ENCODE data around the gene PF4V1. TPM values are rescaled to one million over a fixed set of nuclear protein-coding genes. Genes with fewer than 3 reads are reported as not detected.
A peak's percentile ranks its signal among the peaks of the same experiment; 100 is the strongest.

Gene PF4V1
- total RNA-seq, 6 experiments from 2014 or later, result not detected

GRCh38 chr4:73836373-73837279 is 16.5 kb upstream of the PF4V1 start, which contains the start of gene CXCL6:
CXCL6 (plus strand) TSS chr4:73836678; CDS start chr4:73836751, 73 bp downstream.
- DNase-seq (peak; percentile 54 to 58 (median 55)), ATAC-seq (peak; percentile 63 to 71 (median 65))
- no peak for TF ChIP-seq CTCF (IDR thresholded peaks at IDR 0.05)
- TF ChIP-seq POLR2A (IDR thresholded peaks at IDR 0.05), result no peak
- WGBS (ENCODE audit: insufficient coverage, low coverage, low lambda C conversion rate, missing lambda C conversion rate), result 5% methylated on average over 15 of the region's 41 CpGs
- Histone ChIP-seq H3K27ac (no peak within 1 kb of the TSS), H3K36me3 (no peaks in the 10 kb centered on the region), H3K4me1 (peaks cover 0 to 3% (median 0%) of the 10 kb centered on the region in 4 donors), H3K4me3 (peak within 1 kb of the TSS; percentile 16 to 27 (median 17)), H3K27me3 (no peaks in the 10 kb centered on the region), H3K9me3 (no peaks in the 10 kb centered on the region)
- intact Hi-C loops (cut with DNase I), result no loop called here

DNA sequence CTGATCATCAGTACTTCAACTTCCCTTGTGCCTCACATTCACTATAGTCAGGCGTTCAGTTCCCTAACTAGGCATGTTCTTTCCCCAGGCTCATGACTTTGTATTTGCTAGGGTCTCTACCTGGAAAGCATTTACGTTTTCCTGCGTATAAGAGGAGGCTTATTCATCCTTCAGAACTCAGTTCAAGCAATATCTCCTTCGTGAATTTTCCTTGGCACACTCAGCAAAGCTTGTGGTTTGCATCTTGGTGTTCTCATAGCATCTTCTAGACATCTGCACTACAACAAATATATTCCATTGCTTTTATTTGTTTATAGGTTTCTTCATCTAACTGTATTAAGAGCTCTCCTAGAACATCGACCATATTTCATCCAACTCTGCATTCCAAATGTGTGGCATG is 14.0 kb upstream of the PF4V1 start:
- TF ChIP-seq POLR2A (IDR thresholded peaks at IDR 0.05) (no peak), CTCF (IDR thresholded peaks at IDR 0.05) (no peak)
- Histone ChIP-seq H3K4me3 (no peak overlapping the region), H3K9me3 (no peaks in the 10 kb centered on the region), H3K27me3 (no peaks in the 10 kb centered on the region), H3K36me3 (no peaks in the 10 kb centered on the region), H3K27ac (no peak overlapping the region), H3K4me1 (peaks cover 0 to 3% (median 0%) of the 10 kb centered on the region in 4 donors)
- ATAC-seq (no peak), DNase-seq (no peak)
- intact Hi-C loops (cut with DNase I), result no loop called here
- WGBS (ENCODE audit: insufficient coverage, low coverage, low lambda C conversion rate, missing lambda C conversion rate), result 67% methylated on average over 5 of the region's 5 CpGs

DNA sequence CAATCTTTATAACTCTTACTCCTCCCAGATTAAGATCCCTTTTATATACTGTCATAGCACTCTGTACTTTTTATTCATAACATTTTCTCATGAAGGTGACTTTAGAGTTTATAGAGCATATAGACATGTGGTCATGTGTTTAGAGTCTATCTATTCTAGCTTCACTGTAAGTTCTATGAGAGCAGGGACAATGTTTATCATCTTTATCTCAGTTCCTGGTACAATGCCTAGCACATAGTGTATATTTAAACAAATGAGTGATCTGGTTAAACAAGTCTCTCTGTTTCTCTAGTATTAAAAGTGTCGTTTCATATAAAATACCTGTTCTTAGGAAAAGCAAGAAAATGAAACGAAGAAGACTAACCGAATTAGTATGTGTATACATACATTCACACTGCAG is 13.4 kb upstream of the PF4V1 start:
- H3K27me3 ChIP-seq, result no peaks in the 10 kb centered on the region
- H3K36me3 ChIP-seq, result no peaks in the 10 kb centered on the region
- H3K9me3 ChIP-seq, result no peaks in the 10 kb centered on the region
- DNase-seq (no peak), ATAC-seq (peak in 1 of 4 donors; percentile 33)
- intact Hi-C loops (cut with DNase I), result no loop called here
- WGBS (ENCODE audit: insufficient coverage, low coverage, low lambda C conversion rate, missing lambda C conversion rate), result 75% methylated on average over 3 of the region's 3 CpGs
- TF ChIP-seq POLR2A (IDR thresholded peaks at IDR 0.05), result no peak
- TF ChIP-seq CTCF (IDR thresholded peaks at IDR 0.05), result no peak
- peaks cover 0 to 3% (median 0%) of the 10 kb centered on the region in 4 donors for H3K4me1 ChIP-seq
- no peak overlapping the region for H3K27ac ChIP-seq
- H3K4me3 ChIP-seq, result no peak overlapping the region

- ATAC-seq (no peak), DNase-seq (no peak)
- Histone ChIP-seq H3K36me3 (no peaks in the 10 kb centered on the region), H3K27me3 (no peaks in the 10 kb centered on the region), H3K4me3 (no peak overlapping the region), H3K27ac (no peak overlapping the region), H3K9me3 (no peaks in the 10 kb centered on the region), H3K4me1 (peaks cover 0 to 3% (median 0%) of the 10 kb centered on the region in 4 donors)
- WGBS (ENCODE audit: insufficient coverage, low coverage, low lambda C conversion rate, missing lambda C conversion rate), result 78% methylated on average over 4 of the region's 4 CpGs
- intact Hi-C loops (cut with DNase I), result no loop called here
- TF ChIP-seq CTCF (IDR thresholded peaks at IDR 0.05) (no peak), POLR2A (IDR thresholded peaks at IDR 0.05) (no peak)
Observed at GRCh38 chr4:73841243-73841925, 11.7 kb upstream of the PF4V1 start.

Measured in right lobe of liver (tissue), 6 donors.